Measurements from ENCODE around the gene ADGRG2.

DNA sequence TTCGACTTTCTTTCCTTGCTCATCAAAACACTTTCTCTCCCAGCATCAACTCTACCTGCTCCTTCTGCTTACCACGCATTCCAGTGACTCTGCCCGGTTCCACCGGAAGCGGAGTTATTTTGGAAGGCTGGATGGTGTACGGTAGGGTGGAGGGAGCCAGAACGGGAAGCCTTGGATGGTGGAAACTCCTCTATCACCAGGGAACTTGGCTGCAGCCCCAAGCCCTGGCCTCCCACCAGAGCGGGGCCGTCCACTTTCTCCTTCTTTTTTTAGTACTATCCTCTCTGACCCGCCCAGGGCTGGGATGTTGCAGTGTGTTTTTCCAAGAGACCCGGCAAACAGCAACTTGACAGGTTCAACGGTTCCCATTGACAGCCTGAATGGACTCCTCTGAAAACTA, 27.6 kb downstream of the ADGRG2 start:
- TF ChIP-seq RAD21 (conservative IDR thresholded peaks at IDR 0.05) (no peak), EZH2 (IDR thresholded peaks at IDR 0.05; ENCODE audit: borderline replicate concordance, insufficient read depth, low read length, poor library complexity, severe bottlenecking) (no peak), EP300 (conservative IDR thresholded peaks at IDR 0.05; ENCODE audit: poor library complexity, severe bottlenecking) (no peak)
- TF ChIP-seq, protein P1, sequence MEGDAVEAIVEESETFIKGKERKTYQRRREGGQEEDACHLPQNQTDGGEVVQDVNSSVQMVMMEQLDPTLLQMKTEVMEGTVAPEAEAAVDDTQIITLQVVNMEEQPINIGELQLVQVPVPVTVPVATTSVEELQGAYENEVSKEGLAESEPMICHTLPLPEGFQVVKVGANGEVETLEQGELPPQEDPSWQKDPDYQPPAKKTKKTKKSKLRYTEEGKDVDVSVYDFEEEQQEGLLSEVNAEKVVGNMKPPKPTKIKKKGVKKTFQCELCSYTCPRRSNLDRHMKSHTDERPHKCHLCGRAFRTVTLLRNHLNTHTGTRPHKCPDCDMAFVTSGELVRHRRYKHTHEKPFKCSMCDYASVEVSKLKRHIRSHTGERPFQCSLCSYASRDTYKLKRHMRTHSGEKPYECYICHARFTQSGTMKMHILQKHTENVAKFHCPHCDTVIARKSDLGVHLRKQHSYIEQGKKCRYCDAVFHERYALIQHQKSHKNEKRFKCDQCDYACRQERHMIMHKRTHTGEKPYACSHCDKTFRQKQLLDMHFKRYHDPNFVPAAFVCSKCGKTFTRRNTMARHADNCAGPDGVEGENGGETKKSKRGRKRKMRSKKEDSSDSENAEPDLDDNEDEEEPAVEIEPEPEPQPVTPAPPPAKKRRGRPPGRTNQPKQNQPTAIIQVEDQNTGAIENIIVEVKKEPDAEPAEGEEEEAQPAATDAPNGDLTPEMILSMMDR (IDR thresholded peaks at IDR 0.05; ENCODE audit: poor library complexity, severe bottlenecking) = no peak
- TF ChIP-seq, protein P2, sequence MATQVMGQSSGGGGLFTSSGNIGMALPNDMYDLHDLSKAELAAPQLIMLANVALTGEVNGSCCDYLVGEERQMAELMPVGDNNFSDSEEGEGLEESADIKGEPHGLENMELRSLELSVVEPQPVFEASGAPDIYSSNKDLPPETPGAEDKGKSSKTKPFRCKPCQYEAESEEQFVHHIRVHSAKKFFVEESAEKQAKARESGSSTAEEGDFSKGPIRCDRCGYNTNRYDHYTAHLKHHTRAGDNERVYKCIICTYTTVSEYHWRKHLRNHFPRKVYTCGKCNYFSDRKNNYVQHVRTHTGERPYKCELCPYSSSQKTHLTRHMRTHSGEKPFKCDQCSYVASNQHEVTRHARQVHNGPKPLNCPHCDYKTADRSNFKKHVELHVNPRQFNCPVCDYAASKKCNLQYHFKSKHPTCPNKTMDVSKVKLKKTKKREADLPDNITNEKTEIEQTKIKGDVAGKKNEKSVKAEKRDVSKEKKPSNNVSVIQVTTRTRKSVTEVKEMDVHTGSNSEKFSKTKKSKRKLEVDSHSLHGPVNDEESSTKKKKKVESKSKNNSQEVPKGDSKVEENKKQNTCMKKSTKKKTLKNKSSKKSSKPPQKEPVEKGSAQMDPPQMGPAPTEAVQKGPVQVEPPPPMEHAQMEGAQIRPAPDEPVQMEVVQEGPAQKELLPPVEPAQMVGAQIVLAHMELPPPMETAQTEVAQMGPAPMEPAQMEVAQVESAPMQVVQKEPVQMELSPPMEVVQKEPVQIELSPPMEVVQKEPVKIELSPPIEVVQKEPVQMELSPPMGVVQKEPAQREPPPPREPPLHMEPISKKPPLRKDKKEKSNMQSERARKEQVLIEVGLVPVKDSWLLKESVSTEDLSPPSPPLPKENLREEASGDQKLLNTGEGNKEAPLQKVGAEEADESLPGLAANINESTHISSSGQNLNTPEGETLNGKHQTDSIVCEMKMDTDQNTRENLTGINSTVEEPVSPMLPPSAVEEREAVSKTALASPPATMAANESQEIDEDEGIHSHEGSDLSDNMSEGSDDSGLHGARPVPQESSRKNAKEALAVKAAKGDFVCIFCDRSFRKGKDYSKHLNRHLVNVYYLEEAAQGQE (IDR thresholded peaks at IDR 0.05; ENCODE audit: borderline replicate concordance) = no peak
